HG03196 (cell line): ENCODE data around the gene KRTAP21-2.
"Not testable (repeated sequence)": the region's sequence is repeated elsewhere in the genome, so short reads cannot be mapped to it uniquely, and the experiment has no call there.

ENCODE experiments used
- ATAC-seq: cut with Tn5 transposase; IDR thresholded peaks from one replicate; pipeline ENCODE4 v1.9.1; 2021; ENCODE audit not compliant: unreplicated experiment

Gene KRTAP21-2

DNA sequence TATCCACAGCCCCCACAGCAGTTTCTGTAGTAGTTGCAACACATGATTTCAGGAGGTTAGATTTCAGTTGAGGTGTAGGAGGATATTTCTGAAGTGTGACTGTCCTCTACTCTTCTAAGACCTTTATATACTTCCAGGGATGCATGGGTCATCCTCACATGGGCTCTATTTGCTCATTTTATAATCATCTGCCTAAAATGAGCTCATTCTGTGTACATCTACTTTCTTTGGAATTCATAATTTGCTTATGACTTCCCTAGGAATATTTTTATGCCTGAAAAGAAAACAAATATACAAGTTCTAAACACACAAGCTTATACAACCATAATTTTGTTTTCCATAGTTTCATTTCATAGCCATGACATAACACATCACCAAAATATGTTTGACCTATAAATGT lies at the start of gene KRTAP21-2:
Gene KRTAP21-2, minus strand, starts transcription at position 101 of the 400 bp plus-strand sequence. Its CDS starts 57 bp downstream, at position 44.
- ATAC-seq = no peak

DNA sequence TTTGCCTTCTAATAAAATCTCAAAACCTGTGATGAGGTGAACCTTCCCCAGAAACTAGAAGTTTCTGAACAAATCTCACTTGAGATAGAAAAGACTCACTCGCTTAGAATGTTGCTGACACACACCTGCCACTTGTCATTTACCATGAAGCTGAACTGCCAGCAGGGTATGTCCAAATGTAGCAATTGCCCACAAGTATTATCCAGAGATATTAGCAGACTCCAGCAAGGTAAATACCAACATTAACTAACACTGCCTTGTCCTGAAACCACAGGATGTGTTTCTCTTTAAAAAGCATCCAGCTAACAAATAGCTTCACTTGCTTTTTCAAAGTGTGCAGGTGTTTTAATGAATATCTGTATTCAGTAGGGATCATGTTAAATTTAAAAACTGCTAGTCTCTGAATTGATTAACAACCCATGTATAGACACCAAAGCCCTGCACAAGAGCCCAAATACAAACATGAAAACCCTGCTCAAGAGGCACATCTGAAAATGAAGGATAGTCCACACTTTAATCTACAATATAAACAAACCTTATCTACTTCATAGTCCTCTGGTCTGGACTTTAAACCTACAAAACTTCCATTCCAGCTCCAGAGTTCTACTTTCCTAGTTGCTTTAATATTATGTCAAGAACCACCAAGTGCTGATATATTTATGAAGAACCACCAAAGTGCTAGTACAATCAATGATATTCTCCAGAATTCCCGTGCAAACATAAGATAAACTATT lies 46.7 kb upstream of the KRTAP21-2 start:
- no peak for ATAC-seq

DNA sequence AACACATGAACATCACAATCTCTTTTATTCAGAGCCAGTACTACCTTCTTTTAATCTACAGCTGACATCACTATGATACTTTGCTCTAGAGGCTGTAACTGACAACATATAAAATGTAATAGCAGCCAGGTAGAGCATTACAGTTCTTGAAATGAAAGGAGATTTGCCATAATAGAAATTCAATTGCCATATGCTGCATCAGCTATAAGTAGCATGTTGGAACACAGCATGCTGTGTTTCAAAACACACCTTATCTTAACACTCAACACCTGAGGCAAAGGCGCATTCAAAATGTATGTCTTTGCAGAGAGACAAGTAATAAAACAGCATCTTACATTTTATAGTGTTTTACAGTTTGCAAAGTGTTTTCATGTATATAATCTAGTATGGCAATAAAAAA lies 32.2 kb upstream of the KRTAP21-2 start:
- ATAC-seq = no peak

DNA sequence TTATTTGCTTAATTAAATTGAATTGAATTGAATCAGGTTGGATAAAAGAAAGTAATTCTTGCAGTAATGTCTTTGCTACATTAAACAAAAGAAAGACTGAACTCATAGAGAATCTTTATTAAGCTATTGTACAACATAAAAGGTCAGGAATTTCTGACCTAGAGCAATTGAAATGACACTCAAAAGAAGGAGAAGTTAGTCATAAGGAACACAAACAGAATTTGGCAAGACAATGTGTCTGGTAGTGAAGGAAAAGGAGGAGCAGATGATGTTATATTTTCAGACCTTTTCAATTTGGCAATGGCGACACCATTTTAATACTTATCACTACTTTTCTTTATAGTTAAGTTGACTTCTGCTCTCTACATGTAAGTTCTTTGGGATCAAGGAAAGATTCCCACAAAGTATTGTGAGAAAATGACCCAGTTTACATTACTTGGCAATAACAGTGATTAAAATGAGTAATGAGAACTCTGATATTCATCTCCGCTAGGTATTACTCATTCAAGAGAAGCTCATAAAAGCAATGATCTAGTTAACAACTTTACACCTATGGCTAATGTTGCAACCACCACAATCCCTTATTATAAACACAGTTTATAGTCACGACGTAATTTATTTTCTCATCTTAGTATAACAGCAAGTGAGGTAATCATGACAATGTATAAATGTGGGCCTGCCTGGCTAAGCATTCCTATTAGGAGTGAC lies 22.8 kb upstream of the KRTAP21-2 start:
- ATAC-seq = no peak

DNA sequence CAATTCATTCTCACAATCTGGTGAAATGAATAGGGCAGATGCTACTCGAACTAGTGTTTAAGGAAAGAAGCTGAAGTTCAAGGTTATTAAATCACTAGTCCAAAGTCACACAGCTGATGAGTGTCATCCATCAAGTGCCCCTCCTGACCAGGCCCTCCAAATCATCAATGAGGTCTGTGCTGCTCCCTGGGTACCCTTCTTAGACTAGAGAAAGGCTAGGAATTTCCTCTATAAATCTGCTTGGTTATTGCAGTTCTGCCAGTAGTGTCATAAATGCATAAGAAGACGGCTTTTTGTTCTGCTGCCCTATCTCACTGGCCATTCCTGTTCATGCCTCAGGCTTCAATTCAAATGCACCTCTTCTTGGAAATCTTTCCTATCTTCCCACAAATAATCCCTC lies 13.7 kb upstream of the KRTAP21-2 start:
- ATAC-seq = no peak

DNA sequence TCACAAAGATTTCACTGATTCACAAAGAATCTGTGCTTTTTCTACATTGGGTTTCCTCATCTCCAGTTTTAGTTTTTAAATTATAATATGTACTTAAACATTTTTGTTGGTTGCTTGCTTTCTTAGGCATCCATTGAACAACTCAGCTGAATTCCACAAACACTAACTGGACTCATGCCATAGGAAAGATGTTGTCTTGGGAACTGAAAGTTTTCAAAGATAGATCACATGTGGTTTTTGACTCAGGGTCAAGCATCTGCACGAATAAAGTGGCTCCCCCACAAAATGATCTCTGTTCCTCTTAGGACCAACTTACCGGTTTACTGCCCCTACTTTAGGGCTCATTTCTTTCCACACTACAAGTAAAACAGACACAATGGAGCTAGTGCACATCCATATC lies 11.2 kb upstream of the KRTAP21-2 start:
- ATAC-seq = no peak

DNA sequence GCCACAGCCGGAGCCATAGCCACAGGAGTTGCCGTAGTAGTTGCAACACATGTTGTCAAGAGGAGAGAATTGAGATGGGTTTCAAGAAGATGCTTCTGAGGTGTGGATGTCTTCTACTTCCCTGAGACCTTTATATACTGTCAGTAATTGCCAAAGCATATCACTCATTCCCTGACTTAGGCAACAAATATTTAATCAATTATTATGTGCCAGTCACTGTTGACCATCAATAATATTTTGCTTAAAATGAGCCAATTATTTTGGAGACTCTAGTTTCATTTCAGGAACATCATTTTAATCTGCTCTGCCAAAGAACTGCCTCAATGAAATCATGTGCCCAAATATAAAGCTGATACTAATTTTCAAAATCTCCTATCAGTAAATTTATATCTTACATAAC lies 8.3 kb upstream of the KRTAP21-2 start, which contains the start of gene KRTAP21-1:
Gene KRTAP21-1, minus strand, starts transcription at position 101 of the 400 bp plus-strand sequence. Its CDS starts 50 bp downstream, at position 51.
- ATAC-seq = not testable (repeated sequence)

DNA sequence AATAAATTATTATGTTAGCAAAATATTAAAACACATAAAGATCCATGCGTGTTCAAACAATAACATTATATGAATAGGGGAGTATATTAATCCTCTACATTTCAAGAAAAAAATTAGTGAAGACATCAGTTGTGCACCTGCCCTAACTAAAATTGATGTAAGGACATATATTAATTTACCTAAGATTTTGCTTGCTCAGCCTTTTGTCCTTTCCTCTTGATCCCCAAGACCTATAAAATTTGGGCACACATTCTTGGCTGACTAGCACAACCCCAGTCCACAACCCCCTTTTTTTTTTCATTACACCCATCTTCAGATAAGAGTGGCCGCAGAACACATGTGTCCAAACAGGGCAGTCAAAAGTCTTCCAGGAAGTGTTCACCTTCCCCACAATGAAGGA lies 6.6 kb downstream of the KRTAP21-2 start:
- no peak for ATAC-seq

DNA sequence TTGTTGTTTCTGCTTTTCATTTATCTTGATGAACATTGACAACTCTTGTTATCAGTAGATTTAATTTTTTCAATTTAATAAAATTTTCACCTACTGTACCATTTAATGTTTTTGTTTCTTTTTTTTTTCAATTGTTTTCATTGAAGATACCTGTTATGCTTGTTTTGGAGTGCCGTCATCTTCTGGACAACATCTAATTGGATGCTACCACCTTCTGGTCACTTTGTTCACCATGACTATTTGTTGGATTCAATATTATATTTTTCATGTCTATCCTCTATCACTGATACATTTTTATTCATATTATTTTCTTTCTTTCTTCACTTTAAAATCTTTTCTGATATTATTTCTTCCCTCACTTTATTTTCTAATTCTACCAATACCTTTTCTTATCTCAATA lies 14.0 kb downstream of the KRTAP21-2 start:
- ATAC-seq = no peak

DNA sequence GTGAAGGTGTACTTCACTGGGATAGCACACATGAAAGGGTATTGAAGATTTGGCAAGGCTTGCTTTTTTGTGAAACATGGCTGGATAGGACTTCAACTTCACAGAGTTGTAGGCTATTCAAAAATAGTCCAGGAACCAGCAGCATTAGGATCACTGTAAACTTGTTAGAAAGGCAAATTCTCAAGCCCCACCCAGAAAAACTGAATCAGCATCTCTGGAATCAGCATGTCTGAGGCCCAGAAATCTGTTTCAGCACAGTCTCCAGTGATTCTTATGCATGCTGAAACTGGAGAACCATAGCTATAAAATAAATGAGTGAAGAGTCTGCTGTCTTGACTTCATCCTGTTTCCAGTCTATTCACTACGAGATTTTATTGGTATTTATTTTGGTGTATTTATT lies 20.3 kb downstream of the KRTAP21-2 start:
- no peak for ATAC-seq

DNA sequence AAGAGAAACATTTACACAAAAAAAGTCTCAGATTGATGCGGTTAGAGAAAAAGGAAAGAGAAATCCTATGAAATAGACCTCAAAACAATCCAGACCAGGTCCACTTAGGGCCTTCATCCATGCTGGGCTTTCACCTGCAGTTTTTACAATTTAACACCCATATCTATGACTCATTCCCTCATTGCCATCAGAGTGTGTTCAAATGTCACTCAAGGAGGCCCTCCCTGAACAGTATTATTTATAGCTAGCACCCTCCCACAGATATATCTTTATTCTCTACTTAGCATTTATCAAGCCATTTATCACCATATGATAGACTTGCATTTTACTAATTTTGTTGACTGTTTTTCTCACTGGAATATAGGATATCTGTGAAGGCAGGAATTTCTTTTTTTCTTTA lies 27.7 kb downstream of the KRTAP21-2 start:
- no peak for ATAC-seq

DNA sequence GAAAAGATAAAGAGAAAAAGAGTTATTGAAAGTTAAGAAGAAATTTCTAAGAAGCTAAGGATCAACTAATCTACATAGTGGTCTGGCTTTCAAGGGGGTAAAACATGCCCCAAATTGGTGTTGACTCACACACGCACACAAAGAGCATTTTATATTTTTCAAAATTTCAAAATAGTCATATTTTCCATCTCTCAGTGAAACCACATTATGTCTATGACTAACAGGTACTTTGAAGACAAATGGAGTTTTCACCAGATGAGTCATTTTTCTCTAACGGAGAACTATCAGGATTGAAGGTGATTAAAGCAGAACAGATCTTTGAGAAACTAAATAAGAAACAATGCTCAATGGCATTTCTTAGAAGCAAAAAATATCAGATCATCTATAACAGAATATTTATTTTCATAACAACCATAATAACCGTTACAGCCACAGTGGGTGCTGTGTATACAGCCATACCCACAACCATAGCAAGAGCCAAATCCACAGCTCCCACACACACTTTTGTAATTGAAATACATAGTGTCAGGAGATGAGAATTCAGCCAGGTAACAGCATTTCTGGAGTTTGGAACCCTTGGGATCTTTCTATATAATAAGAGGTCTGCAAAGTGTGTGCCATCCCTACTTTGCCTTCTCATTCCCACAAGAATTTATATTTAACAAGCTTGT lies 28.7 kb downstream of the KRTAP21-2 start, which contains the start of gene KRTAP21-3:
Gene KRTAP21-3, minus strand, starts transcription at position 539 of the 671 bp plus-strand sequence. Its CDS starts 18 bp downstream, at position 521.
- ATAC-seq = no peak

DNA sequence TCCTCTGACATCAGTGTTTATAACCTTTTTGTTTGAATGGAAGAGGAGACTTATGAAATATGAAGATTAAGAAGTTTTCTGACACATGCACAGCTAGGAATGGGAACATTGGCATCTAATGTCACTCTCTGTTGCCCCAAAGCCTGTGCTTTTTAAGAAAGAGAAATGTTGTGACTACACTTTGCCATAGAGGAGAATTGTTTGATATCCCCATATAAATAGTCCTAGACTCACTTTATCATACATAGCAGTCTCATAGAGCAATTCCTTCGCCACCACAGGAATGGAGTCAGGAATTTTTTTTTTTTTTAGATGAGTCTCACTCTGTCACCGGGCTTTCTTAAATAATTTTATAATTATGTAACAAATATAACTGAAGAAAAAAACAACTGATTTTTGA lies 30.0 kb downstream of the KRTAP21-2 start:
- ATAC-seq = no peak

DNA sequence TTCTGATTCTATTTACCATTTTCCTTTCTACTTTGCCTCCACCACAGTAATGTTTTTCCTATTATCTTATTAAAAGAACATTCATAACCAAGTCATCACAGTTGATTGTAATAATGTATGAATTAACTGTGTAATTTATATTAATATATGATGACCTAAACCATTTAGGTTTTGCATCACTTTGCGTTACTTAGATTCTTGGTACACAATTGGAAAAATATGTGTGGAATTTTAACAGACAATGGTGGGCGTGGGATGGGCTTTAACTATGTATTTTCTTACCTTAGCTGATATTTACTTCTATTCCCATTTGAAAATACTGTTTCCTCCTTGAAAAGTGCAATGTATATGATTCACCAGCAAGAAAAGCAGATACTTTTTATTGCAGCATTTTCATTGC lies 32.1 kb downstream of the KRTAP21-2 start:
- no peak for ATAC-seq

DNA sequence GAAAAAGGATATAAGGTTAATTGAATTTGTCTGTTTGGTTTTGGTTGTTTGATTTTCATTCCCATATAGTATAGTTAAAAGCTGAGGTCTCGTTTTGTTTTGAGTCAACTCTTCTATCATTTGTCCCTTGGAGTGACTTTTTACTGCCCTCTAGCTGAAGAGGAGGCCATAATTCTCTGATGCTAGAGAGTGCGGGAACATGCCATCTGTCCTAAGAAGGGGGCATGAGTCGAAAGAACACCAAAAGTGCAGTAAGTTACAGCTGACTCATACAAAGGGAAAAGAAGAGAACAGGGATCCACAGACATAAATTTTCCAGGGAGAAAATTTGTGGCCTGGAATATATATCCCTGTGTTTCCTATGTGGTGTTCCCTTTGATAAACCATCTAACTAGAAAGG lies 32.6 kb downstream of the KRTAP21-2 start:
- ATAC-seq = no peak

DNA sequence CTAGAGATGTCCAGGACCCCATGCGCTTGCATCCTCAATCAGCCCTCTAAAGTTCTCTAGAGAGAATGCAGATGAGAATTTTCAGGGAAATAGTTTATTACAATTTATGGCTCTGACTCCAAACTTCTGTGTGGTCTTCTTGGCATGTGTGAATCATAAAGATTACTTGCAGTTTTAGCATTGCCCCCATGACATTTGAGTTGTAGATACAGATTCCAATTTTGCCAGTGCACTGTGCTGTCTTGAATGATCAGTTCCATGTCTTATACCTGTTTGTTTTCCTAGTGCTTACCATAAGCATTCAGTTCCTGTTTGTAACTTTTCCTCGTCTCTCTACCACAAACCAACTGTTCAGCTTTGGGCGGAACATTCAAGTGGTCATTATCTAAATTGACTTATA lies 33.3 kb downstream of the KRTAP21-2 start:
- no peak for ATAC-seq

DNA sequence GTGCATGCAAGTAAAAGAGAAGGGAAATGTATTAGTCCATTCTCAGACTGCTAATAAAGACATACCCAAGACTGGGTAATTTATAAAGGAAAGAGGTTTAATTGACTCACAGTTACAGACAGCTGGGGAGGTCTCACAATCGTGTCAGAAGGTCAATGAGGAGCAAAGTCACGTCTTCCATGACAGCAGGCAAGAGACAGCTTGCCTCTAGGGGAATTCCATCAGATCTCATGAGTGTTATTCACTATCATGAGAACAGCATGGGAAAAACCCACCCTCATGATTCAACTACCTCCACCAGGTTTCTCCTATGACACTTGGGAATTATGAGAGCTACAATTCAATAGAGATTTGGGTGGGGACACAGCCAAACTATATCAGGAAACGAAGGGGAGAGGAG lies 36.6 kb downstream of the KRTAP21-2 start:
- no peak for ATAC-seq

DNA sequence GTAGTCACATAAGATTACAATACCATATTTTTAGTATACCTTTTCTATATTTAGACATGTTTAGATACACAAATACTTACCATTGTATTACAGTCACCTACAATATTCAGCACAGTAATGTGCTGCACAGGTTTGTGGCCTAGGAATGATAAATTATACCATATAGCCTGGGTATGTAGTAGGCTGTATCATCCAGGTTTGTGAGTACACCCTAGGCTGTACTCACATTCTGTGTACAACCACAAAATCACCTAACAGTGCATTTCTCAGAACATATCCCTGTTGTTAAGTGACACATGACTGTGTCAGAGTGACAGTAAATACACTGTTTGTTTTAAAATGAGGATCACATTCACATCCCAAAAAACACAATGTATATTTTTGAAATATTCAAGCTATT lies 39.6 kb downstream of the KRTAP21-2 start:
- ATAC-seq = no peak
